ENCODE measurements around the gene SPSB2.
A peak's percentile ranks its signal among the peaks of the same experiment; 100 is the strongest.

Gene SPSB2

GRCh38 chr12:6830999-6831398 lies 42.1 kb downstream of the SPSB2 start:
- no peak for DNase-seq (ENCODE audit: low spot score)

DNA sequence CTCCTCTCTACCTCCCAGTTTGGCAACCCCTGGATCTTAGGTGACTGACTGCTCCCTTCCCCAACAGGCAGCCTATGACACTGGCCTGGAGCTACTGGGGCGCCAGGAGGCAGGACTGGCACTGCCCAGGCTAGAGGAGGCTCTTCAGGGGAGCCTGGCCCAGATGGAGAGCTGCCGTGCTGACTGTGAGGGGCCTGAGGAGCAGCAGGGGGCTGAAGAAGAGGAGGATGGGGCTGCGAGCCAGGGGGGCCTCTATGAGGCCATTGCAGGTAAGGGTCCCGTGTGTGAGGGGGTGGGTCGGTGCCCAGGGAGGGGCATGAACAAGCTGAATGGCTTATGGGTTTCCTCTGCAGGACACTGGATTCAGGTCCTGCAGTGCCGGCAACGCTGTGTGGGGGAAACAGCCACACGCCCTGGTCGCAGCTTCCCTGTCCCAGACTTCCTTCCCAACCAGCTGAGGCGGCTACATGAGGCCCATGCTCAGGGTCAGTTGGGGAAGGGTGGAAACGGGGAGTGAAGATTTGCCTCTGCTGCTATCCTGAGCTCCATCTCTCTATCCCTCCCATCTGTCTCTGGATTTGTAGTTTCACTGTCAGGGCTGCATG lies 42.7 kb downstream of the SPSB2 start:
- DNase-seq (ENCODE audit: low spot score): no peak

GRCh38 chr12:6829536-6830220 lies 43.4 kb downstream of the SPSB2 start:
- DNase-seq (ENCODE audit: low spot score): no peak

DNA sequence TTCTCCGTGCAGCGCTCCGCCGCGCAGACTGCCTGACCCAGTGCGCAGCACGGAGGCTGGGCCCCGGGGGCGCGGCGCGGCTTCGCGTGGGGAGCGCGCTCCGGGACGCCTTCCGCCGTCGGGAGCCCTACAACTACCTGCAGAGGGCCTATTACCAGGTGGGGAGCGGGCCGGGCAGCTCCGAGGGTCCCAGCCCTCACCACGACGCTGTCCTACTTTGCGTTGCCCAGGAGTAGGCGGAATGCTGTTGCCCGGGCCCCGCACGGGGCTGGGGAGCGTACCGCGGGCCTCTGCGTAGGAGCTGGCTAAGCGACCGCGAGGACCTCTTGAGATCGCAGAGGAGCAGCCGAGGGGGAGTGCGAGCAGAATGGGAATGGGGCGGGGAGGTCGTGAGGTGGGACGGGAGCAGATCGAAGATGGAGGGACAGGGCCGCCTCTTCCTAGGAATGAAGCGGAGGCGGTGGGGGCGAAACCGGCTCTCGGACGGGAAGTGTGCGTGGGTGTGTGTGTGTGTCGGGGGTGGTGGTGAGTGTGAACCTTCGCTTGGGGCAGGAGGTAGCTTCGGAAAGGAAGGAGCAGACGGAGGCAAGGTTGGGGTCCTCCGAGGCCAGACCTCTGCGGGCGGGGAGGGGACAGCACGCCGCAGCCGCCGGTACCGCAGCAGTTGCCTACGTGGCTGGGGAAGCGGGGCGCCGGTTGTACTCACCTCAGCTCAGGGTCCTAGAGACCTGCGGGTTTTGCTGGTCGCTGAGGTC lies 44.1 kb downstream of the SPSB2 start:
- DNase-seq (ENCODE audit: low spot score): no peak

GRCh38 chr12:6827982-6828780 lies 44.9 kb downstream of the SPSB2 start, which contains the start of gene P3H3:
Gene P3H3, plus strand, starts transcription at chr12:6828407. Its CDS starts 34 bp downstream, at chr12:6828441.
- no peak for DNase-seq (ENCODE audit: low spot score)

DNA sequence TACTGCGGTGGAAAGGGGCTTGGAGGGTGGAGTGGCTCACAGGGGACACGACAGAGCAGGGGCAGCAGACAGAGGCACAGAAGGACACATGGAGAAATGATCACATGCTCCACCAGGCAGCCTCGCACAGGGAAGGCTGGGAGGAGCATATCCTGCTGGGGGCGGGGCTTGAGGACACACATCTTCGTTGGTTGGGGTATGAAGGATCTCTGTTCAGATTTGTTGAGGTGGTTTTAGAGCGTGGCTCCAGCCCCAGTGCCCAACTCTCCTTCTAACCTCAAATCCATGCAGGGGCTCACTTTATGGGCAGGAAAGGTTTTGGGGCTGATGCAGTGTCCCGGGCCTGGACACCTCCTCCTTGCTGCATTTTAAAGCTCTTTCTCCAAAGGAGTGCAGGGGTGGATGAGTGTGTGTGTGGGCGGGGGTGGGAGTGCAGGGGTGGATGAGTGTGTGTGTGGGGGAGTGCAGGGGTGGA lies 45.6 kb downstream of the SPSB2 start:
- peak; percentile 55 for DNase-seq (ENCODE audit: low spot score)

GRCh38 chr12:6826734-6827436 lies 46.2 kb downstream of the SPSB2 start:
- no peak for DNase-seq (ENCODE audit: low spot score)

DNA sequence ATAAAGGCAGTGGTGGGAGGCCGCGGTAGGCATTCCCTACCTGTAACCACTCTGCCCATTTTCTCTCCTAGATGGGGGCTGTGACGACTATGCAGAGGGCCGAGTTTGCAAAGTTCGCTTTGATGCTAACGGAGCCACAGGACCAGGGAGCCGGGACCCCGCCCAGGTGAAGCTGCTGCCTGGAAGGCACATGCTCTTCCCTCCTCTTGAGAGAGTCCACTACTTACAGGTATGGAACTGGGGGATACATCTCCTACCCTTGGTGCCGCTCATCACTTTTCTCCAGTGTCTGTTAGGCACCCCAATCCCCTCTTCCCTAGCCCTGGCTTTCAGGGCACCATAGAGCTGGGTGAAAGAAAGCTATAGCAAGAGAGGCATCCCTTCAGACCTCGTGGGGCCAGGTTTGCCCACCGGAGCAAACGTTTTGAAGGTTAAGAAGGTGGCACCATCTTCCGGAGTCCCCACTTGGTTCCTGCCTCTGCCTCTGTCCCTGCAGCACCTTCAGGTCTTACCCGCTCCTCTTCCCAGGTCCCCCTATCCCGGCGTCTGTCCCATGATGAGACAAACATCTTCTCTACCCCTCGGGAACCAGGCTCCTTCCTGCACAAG lies 46.9 kb downstream of the SPSB2 start:
- no peak for DNase-seq (ENCODE audit: low spot score)

GRCh38 chr12:6825398-6826124 lies 47.5 kb downstream of the SPSB2 start:
- peak; percentile 77 for DNase-seq (ENCODE audit: low spot score)

GRCh38 chr12:6824901-6825381 lies 48.2 kb downstream of the SPSB2 start:
- no peak for DNase-seq (ENCODE audit: low spot score)

DNA sequence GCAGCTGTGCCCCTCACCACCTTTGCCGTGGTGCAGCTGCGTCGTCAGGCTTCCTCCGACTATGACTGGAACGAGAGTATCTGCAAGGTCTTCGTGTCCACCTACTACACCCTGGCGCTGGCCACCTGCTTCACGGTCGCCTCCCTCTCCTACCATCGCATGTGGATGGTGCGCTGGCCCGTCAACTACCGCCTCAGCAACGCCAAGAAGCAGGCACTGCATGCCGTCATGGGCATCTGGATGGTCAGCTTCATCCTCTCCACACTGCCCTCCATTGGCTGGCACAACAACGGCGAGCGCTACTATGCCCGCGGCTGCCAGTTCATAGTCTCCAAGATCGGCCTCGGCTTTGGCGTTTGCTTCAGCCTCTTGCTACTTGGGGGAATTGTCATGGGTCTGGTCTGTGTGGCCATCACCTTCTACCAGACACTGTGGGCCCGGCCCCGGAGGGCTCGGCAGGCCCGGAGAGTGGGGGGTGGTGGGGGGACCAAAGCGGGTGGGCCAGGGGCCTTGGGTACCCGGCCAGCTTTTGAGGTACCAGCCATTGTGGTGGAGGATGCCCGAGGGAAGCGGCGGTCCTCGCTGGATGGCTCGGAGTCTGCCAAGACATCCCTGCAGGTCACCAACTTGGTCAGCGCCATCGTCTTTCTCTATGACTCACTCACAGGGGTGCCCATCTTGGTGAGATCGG lies 48.9 kb downstream of the SPSB2 start:
- no peak for DNase-seq (ENCODE audit: low spot score)

DNA sequence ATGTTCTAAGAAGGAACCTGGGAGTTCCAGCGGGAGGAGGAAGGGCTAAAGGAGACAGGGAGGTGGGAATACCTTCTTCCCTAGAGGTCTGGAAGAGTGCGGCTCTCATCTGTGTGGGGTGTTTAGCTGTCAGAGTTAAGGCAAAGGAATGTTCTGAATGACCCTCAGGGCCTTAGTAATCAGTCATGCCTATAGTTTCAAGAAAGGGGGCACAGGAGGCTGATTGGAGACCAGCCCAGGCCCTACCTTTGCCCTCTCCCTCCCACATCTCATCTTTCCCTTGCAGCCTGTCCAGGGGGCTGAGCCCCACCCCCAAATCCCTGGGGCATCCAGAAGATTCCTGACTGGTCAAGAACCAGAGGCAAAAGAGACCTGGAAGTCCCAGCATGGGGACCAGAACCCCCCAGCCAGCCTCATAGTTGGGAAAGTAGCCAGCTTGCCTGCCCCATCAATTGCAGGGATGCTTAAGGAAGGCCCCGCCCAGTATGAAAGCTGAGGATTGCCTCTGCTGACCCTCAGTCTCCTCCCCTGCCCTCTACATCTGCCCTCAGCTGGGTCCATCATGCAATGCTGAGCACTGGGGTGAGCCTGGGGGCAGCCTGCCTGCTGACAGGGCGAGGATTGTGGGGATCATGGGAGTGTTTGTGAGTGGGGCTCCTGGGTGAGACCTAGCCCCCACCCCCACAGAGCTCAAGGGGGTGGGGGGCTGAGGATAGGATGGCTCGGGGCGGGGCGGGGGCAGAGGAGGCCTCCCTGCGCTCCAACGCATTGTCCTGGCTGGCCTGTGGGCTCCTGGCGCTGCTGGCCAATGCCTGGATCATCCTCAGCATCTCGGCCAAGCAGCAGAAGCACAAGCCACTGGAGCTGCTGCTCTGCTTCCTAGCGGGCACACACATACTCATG lies 49.7 kb downstream of the SPSB2 start:
- DNase-seq (ENCODE audit: low spot score): no peak

GRCh38 chr12:6822426-6823135 lies 50.5 kb downstream of the SPSB2 start:
- DNase-seq (ENCODE audit: low spot score): no peak

DNA sequence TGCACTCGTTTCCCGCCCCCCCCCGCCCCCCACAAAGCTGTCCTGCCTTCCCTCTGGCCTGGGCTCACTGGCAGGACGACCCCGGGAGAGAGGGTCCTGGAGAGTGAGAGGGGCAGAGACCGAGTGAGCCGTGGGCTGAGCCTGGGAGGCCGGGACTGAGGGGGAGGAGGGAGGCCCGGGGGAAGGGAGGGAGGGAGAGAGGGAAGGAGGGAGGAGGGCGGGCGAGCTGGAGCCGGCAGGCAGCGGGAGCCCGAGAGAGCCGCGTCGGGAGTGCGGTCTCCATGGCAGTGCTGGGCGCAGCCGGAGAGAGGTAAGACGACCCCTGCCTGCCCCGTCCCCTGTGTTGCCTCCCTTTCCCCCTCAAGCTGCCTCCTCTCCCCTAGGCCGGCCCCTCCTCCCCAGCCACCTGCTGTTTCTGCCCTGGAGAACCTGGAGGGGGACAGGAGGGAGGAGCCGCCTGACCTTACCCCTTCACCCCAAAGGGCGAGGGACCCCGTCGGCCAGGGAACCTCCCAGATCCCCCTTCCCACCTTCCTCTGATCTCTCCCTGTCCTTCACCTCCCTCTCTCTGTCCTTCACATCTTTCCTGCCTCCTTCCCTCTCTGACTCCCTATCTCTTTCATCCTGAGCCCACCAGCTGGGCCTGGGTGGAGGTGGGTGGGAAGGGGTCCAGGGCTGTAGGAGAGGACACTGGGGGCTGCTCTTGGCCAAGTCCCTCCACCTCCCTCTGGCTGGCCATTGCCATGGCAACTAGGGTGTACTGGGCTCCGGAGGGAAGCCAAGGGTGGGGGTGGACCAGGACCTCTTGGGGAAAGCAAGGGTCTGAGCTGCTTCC lies 51.3 kb downstream of the SPSB2 start, which contains the start of gene GPR162:
GPR162 (plus strand) TSS at position 231 of the 835 bp plus-strand sequence. CDS start 2,078 bp downstream, outside the sequence.
- no peak for DNase-seq (ENCODE audit: low spot score)

Data from NAMALWA (cell line).